ENCODE measurements around the gene SCUBE1.

The SCUBE1 gene

GRCh38 chr22:43182118-43182517 is 161.1 kb downstream of the SCUBE1 start:
- no peaks in the 10 kb centered on the region for H3K9me3 ChIP-seq (ENCODE audit: insufficient read depth, low read depth, low read length)
- no peaks in the 10 kb centered on the region for H3K27me3 ChIP-seq (ENCODE audit: insufficient read depth, low read length, poor library complexity, severe bottlenecking)
- no peaks in the 10 kb centered on the region for H3F3A ChIP-seq (ENCODE audit: low read depth)
- H2AFZ ChIP-seq (ENCODE audit: low read length), result no peak overlapping the region
- peaks cover 9% of the 10 kb centered on the region for H4K20me1 ChIP-seq (ENCODE audit: insufficient read depth, low read length, poor library complexity, severe bottlenecking)
- no peak overlapping the region for H3K4me2 ChIP-seq (ENCODE audit: low read depth, low read length, poor library complexity, severe bottlenecking)
- H3K79me2 ChIP-seq (ENCODE audit: insufficient read depth, low read length), result peaks cover 32% of the 10 kb centered on the region
- H3K9ac ChIP-seq (ENCODE audit: low read depth, low read length, poor library complexity, severe bottlenecking), result no peak overlapping the region
- no peaks in the 10 kb centered on the region; the same call in 1 of the 2 replicates for H3K36me3 ChIP-seq (ENCODE audit: insufficient read depth, low read length)
- TF ChIP-seq EZH2phosphoT487 (IDR thresholded peaks at IDR 0.05; ENCODE audit: borderline replicate concordance) (no peak), CTCF (conservative IDR thresholded peaks at IDR 0.05; ENCODE audit: low read length) (no peak)
- H3K4me1 ChIP-seq (ENCODE audit: insufficient read depth, low read length, poor library complexity, severe bottlenecking), result peaks cover 28% of the 10 kb centered on the region
- no peaks in the 10 kb centered on the region for H3K9me2 ChIP-seq (replicated peaks; ENCODE audit: low read depth, low read length)
- no peak overlapping the region for H3K4me3 ChIP-seq (ENCODE audit: low read length, poor library complexity, severe bottlenecking)

GRCh38 chr22:43181321-43182076 is 161.7 kb downstream of the SCUBE1 start:
- H3K9me3 ChIP-seq (ENCODE audit: insufficient read depth, low read depth, low read length), result no peaks in the 10 kb centered on the region
- H4K20me1 ChIP-seq (ENCODE audit: insufficient read depth, low read length, poor library complexity, severe bottlenecking), result peaks cover 9% of the 10 kb centered on the region
- H3K9me2 ChIP-seq (replicated peaks; ENCODE audit: low read depth, low read length), result no peaks in the 10 kb centered on the region
- H3K4me2 ChIP-seq (ENCODE audit: low read depth, low read length, poor library complexity, severe bottlenecking), result no peak overlapping the region
- H3F3A ChIP-seq (ENCODE audit: low read depth), result no peaks in the 10 kb centered on the region
- peaks cover 28% of the 10 kb centered on the region for H3K4me1 ChIP-seq (ENCODE audit: insufficient read depth, low read length, poor library complexity, severe bottlenecking)
- H3K9ac ChIP-seq (ENCODE audit: low read depth, low read length, poor library complexity, severe bottlenecking), result no peak overlapping the region
- H3K36me3 ChIP-seq (ENCODE audit: insufficient read depth, low read length), result no peaks in the 10 kb centered on the region; the same call in 1 of the 2 replicates
- H3K79me2 ChIP-seq (ENCODE audit: insufficient read depth, low read length), result peaks cover 28% of the 10 kb centered on the region
- H2AFZ ChIP-seq (ENCODE audit: low read length), result no peak overlapping the region
- no peak overlapping the region for H3K4me3 ChIP-seq (ENCODE audit: low read length, poor library complexity, severe bottlenecking)
- H3K27me3 ChIP-seq (ENCODE audit: insufficient read depth, low read length, poor library complexity, severe bottlenecking), result no peaks in the 10 kb centered on the region
- TF ChIP-seq CTCF (conservative IDR thresholded peaks at IDR 0.05; ENCODE audit: low read length), result no peak
- TF ChIP-seq EZH2phosphoT487 (IDR thresholded peaks at IDR 0.05; ENCODE audit: borderline replicate concordance), result no peak

- peaks cover 24% of the 10 kb centered on the region for H3K4me1 ChIP-seq (ENCODE audit: insufficient read depth, low read length, poor library complexity, severe bottlenecking)
- no peak for TF ChIP-seq CTCF (conservative IDR thresholded peaks at IDR 0.05; ENCODE audit: low read length)
- no peak for TF ChIP-seq EZH2phosphoT487 (IDR thresholded peaks at IDR 0.05; ENCODE audit: borderline replicate concordance)
- no peaks in the 10 kb centered on the region for H3K9me2 ChIP-seq (replicated peaks; ENCODE audit: low read depth, low read length)
- no peaks in the 10 kb centered on the region for H3F3A ChIP-seq (ENCODE audit: low read depth)
- H3K79me2 ChIP-seq (ENCODE audit: insufficient read depth, low read length), result peaks cover 20% of the 10 kb centered on the region
- no peaks in the 10 kb centered on the region for H3K27me3 ChIP-seq (ENCODE audit: insufficient read depth, low read length, poor library complexity, severe bottlenecking)
- H4K20me1 ChIP-seq (ENCODE audit: insufficient read depth, low read length, poor library complexity, severe bottlenecking), result peaks cover 3% of the 10 kb centered on the region
- no peak overlapping the region for H2AFZ ChIP-seq (ENCODE audit: low read length)
- no peaks in the 10 kb centered on the region for H3K9me3 ChIP-seq (ENCODE audit: insufficient read depth, low read depth, low read length)
- no peak overlapping the region for H3K4me2 ChIP-seq (ENCODE audit: low read depth, low read length, poor library complexity, severe bottlenecking)
- H3K36me3 ChIP-seq (ENCODE audit: insufficient read depth, low read length), result no peaks in the 10 kb centered on the region; the same call in 1 of the 2 replicates
- no peak overlapping the region for H3K9ac ChIP-seq (ENCODE audit: low read depth, low read length, poor library complexity, severe bottlenecking)
- H3K4me3 ChIP-seq (ENCODE audit: low read length, poor library complexity, severe bottlenecking), result no peak overlapping the region
These were observed 162.5 kb downstream of the SCUBE1 start for GRCh38 chr22:43180670-43181069.

Data from Loucy (cell line).